ENCODE data around the gene MLN. TPM values are rescaled to one million over a fixed set of nuclear protein-coding genes. Genes with fewer than 3 reads are reported as not detected.
A peak's percentile ranks its signal among the peaks of the same experiment; 100 is the strongest.

Gene MLN
- total RNA-seq, 4 donors from 2014 or later: not detected

DNA sequence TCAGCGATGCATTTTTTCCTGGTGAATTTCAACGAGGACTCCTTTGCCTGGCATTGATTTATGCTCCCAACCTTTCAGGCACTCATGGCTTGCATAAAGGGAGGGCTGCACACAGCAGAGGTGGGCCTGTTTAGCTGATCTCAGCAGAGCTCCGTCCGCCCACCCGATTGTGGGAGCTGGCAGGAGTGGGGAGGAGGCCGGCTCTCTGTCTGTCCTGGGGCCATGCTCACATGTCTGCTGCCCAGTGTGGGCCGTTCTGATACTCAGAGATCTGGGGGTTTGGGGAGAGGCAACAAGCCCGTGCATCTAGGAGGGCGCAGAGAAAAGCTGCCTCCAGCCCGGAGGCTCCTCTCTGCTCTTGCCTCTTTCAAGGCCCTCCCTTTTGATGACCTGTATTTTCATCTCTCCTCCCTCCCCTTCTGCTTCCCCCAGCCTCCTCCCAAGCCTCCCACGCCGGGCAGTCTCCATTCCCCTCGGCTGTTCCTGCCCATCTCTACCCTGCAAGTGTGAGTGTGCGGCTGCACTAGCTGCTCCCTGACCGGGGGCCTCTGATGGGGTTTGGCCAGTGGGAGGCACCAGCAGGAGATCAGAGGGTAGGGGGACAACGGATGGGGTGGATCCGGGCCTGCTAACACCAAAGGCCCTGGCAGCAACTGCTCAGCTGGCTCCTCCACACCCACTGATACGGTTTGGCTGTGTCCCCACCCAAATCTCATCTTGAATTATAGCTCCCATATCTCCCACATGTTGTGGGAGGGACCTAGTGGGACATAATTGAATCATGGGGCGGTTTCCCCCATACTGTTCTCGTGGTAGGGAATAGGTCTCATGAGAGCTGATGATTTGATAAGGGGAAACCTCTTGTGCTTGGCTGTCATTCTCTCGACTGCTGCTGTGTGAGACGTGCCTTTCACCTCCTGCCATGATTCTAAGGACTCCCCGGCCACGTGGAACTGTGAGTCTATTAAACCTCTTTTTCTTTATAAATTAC is 39.6 kb upstream of the MLN start:
- intact Hi-C loops (cut with DNase I; ENCODE audit: low total_unique reads): no loop called here

GRCh38 chr6:33841868-33842267 is 38.1 kb upstream of the MLN start:
- intact Hi-C loops (cut with DNase I; ENCODE audit: low total_unique reads): no loop called here
- WGBS, 2 donors: 98% methylated on average over 4 of the region's 4 CpGs
- DNase-seq (ENCODE audit: low spot score in 2 of 2): no peak
- no peak overlapping the region for H3K4me3 ChIP-seq (ENCODE audit: low read depth, poor library complexity, severe bottlenecking)
- no peak for TF ChIP-seq POLR2A (IDR thresholded peaks at IDR 0.05)
- TF ChIP-seq CTCF (IDR thresholded peaks at IDR 0.05): no peak

More for the DNA sequence above, 39.6 kb upstream of the MLN start:
- WGBS, 2 donors: 73 to 80% methylated on average over 24 of the region's 24 CpGs
- no peak for DNase-seq (ENCODE audit: low spot score in 2 of 2)
- no peak overlapping the region for H3K4me3 ChIP-seq (ENCODE audit: low read depth, poor library complexity, severe bottlenecking)
- TF ChIP-seq CTCF (IDR thresholded peaks at IDR 0.05) (no peak), POLR2A (IDR thresholded peaks at IDR 0.05) (no peak)

DNA sequence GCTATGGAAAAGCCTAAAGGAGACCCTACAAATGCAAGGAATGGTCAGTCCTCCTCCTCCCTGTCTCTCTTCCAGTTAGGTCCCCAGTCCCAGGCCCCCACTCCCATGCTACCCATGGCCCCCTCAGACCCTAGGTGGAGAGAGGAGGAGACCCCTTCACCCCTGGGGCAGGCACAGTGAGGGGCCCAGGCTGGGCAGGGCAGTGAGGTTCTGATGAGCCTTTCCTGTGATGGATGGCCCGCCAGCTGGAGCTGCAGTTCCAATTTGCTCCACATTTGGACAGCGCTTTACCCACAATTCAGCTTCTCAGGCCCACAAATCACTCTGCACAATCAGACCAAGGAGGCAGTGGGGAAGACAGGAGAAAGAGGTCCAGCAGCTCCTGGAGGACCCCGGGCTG is 37.3 kb upstream of the MLN start:
- intact Hi-C loops (cut with DNase I; ENCODE audit: low total_unique reads): no loop called here
- WGBS, 2 donors: 97% methylated on average over 3 of the region's 3 CpGs
- no peak for DNase-seq (ENCODE audit: low spot score in 2 of 2)
- TF ChIP-seq POLR2A (IDR thresholded peaks at IDR 0.05) (no peak), CTCF (IDR thresholded peaks at IDR 0.05) (no peak)
- no peak overlapping the region for H3K4me3 ChIP-seq (ENCODE audit: low read depth, poor library complexity, severe bottlenecking)

GRCh38 chr6:33840048-33840926 is 36.5 kb upstream of the MLN start:
- WGBS, 2 donors: 40 to 43% methylated on average over 12 of the region's 12 CpGs
- DNase-seq (ENCODE audit: low spot score in 2 of 2): peak in 1 of 2 donors; percentile 62
- intact Hi-C loops (cut with DNase I; ENCODE audit: low total_unique reads): no loop called here
- TF ChIP-seq CTCF (IDR thresholded peaks at IDR 0.05) (no peak), POLR2A (IDR thresholded peaks at IDR 0.05) (no peak)
- H3K4me3 ChIP-seq (ENCODE audit: low read depth, poor library complexity, severe bottlenecking): no peak overlapping the region

- TF ChIP-seq CTCF (IDR thresholded peaks at IDR 0.05) (no peak), POLR2A (IDR thresholded peaks at IDR 0.05) (no peak)
- H3K4me3 ChIP-seq (ENCODE audit: low read depth, poor library complexity, severe bottlenecking): no peak overlapping the region
- DNase-seq (ENCODE audit: low spot score in 2 of 2): no peak
- WGBS, 2 donors: 57 to 60% methylated on average over 11 of the region's 11 CpGs
- intact Hi-C loops (cut with DNase I; ENCODE audit: low total_unique reads): no loop called here
These were observed 35.7 kb upstream of the MLN start for GRCh38 chr6:33839399-33840047.
